Suprapubic skin (tissue), 4 donors: Measurements from ENCODE around the gene LIN52.

Experiments
- EP300 ChIP-seq: sonication (generic); formaldehyde crosslinking; IDR thresholded peaks from one replicate; pipeline ENCODE4 v1.6.1; 2017; ENCODE audit warnings: antibody characterized with exemption
- POLR2A ChIP-seq, 2 donors: fragments of 450-650 bp; IDR thresholded peaks; one replicate each; pipeline ENCODE4 v1.6.1; 2017; ENCODE audit warnings: antibody characterized with exemption in 2 of 2, mild to moderate bottlenecking in 2 of 2, moderate library complexity in 2 of 2
- POLR2AphosphoS5 ChIP-seq, 3 donors: sonication (generic); formaldehyde crosslinking; IDR thresholded peaks; one replicate each; pipeline ENCODE4 v1.6.1; 2017; ENCODE audit warnings: antibody characterized with exemption in 3 of 3
- TF ChIP-seq, protein P1 (sequence below), 2 donors: fragments of 200-600 bp in 1 of 2; fragments of 450-650 bp in 1 of 2; sonication (generic) in 1 of 2; IDR thresholded peaks; one replicate each; pipeline ENCODE4 v1.5.1; 2016 to 2019; ENCODE audit warnings: antibody characterized with exemption in 2 of 2, mild to moderate bottlenecking in 1 of 2, moderate library complexity in 1 of 2

- TF ChIP-seq POLR2A (IDR thresholded peaks at IDR 0.05): no peak
- TF ChIP-seq, protein P1, sequence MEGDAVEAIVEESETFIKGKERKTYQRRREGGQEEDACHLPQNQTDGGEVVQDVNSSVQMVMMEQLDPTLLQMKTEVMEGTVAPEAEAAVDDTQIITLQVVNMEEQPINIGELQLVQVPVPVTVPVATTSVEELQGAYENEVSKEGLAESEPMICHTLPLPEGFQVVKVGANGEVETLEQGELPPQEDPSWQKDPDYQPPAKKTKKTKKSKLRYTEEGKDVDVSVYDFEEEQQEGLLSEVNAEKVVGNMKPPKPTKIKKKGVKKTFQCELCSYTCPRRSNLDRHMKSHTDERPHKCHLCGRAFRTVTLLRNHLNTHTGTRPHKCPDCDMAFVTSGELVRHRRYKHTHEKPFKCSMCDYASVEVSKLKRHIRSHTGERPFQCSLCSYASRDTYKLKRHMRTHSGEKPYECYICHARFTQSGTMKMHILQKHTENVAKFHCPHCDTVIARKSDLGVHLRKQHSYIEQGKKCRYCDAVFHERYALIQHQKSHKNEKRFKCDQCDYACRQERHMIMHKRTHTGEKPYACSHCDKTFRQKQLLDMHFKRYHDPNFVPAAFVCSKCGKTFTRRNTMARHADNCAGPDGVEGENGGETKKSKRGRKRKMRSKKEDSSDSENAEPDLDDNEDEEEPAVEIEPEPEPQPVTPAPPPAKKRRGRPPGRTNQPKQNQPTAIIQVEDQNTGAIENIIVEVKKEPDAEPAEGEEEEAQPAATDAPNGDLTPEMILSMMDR (IDR thresholded peaks at IDR 0.05): no peak
- TF ChIP-seq POLR2AphosphoS5 (IDR thresholded peaks at IDR 0.05): no peak
- no peak for TF ChIP-seq EP300
These were observed 156.3 kb downstream of the LIN52 start for GRCh38 chr14:74240794-74241651.
